ENCODE results near the gene TULP4.
"Not testable (repeated sequence)": the region's sequence is repeated elsewhere in the genome, so short reads cannot be mapped to it uniquely, and the experiment has no call there.

Gene TULP4

DNA sequence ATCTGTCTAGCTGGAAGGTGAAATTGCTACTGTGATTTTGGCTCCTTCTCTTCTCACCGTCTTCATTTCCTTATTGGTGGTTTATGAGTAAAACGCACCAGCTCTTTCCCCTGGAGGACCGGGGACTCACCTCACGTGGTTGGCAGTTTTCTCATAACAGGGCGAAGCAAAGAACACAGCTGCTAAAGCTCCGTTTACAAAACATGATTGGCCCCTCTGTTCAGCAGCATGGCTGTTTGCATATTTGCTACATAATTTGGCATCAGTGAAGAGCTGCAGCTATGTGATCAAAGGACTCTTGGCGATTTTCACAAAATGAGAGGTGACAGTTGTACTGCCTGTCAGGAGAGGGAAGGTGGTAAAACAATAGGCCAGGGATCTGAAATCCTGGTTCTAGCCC lies 227.1 kb downstream of the TULP4 start:
- DNase-seq: no peak

DNA sequence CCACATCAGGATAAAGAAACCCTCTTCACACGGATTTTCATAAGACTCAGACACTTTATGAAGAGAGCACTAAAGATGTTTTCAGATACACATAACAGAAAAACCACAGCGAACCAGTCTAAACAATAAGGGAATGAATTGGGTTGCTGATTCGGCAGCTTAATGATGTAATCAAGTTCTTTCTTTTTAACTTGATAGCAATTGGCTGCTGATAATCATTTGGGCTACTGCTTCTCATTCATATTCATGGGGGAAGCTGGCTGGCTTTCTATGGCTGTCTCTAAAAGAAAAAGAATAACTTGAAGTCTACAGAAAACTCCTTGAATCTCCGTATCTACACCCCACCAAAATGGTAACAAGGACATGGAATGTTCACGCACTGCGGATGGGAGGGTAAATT lies 227.6 kb downstream of the TULP4 start:
- no peak for DNase-seq

DNA sequence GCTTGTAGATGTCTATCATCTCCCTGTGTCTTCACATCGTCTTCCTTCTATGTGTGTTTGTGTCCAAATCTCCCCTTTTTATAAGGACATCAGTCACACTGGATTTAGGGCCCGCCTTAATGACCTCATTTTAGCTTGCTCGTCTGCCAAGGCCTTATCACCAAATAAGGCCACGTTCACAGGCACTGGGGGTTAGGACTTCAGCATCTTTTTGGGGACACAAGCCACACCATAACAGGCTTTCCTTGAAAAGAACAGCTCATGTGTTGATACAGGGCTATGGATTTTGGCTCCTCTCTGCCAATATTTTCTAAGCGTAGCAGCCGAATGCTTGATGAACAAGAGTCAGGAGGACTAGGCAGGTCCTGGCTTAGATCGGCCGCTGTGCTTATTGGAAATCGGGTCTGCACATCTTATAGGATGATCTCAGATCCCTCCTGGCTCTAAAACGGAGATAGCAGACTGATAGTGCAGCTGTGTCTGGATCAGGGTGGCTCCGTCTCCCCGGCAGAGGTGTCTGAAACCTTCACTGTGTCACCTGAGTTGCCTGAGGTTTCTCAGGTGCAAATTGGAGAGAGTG lies 231.4 kb downstream of the TULP4 start:
- DNase-seq: no peak

DNA sequence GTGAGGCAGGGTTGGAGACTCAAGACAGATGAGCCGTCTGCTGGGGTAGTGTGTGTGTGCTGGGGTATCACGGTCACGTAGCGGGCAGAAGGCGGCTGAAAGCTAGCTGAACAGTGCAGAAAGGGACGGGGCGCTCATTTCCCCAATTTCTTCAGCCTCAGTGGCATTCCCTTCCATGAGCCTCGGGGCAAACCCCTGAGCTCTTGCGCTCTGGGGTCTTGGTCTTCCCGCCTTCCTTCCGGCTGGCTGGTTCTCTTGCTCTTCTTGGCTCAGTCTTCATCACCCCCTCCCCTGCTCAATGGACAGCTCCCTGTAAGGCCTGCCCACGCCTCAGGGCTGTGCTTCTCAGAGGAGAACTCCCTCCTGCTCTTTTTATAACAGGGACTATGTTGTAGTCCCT lies 232.2 kb downstream of the TULP4 start:
- no peak for DNase-seq

DNA sequence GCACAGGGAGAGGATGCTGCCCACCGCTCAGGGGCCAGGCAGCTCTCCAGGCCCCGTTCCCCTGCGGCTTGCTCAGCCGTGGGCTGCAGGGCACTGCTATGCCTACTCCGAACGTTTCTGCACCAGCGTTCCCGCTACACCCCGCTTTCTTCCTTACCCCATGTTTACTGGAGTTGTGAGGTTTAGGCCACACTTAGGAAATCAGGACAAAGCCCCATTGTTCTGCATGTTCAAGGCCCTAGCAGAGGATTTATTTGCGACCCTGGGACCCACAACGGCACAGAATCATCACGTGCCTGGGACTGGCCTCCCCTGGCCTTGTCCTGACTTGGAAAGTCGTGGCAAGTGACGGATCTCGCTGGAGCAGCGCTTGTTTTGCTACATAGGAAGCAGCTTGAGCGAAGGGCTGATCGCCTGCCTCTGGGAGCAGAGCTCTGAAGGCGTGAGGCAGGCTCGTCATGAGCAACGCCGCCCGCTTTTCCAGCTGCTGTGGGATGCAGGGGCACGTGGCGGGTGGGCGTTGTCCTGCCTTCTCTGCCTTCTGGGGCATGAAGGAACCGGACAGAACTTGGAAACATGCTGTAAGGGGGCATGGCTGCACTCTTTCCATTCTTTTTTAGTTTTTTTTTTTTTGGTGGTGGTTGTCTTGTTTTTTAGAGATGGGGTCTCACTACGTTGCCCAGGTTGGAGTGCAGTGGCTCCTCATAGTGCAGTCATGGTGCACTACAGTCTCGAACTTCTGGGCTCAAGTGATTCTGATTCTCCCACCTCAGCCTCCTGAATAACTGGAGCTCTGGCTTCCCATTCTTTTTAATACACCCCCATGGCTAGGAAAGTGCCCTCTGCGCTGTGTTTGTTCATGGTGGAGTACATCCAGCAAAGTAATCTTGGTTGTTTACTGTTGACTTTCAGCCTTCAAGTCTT lies 233.0 kb downstream of the TULP4 start:
- no peak for DNase-seq

DNA sequence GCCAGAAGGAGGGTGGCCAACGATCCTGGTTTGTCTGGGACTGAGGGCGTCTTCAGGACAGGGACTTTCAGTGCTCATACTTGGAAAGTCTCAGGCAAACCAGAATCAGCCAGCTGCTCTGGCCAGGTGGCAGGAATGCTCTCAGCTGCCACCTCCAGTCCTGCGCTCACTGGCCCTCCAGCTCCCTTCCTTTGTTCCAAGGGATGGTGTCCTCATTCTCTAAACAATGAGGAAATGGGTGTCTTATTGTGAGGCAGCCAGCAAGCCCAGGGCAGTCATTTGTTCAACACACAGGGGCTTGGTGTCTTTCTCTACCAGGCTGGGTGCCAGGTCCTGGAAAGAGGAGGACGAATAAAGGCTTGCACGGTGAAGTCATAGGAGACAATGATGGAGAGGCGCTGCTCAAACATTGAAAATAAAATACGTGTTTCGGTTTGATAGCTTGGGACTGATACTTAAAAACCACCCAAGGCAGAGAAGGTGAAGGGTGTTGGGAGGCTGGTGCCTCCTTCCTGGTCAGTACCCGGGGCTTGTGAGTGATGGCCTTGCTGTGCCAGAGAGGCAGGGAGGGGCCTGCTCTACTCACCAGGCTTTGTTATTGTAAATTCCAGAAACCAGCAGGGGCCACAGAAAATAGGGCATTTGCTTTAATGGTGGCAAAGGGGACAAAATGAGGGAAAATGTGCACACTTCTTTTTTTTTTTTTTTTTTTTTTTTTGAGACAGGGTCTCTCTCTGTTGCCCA lies 236.3 kb downstream of the TULP4 start:
- no peak for DNase-seq

DNA sequence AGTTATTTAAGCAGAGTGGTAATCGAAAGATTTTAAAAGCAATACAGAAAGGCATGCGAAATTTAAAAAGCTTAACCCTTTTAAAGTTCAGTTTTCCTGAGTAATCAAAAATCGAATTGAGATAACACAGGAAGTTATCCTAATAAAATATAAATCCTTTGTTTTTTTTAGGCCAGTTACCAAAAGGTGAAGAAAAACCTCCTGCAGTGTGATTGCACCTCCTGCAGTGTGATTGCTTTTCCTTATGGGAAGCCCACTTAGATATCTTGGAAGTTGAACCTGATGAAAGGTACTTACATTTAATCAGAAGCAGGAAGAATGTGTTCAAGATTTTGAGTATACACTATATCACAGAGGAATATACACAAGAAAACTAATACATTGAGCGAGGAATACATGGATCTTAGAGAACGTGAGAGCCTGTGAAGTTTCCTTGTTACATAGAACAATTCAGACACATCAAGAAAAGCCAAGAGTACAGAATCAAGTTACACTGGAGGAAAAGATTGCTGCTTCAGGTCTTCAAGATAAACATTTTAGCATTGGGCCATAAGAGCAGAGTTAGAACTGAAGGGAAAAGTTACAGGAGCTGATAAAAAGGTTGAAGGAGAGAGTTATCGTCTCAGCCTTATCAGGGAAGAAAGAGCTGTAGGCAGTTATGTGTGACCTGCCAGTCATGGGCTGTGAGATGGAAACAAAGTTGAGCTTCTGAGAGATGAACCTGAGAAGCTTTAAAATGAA lies 240.0 kb downstream of the TULP4 start:
- no peak for DNase-seq

DNA sequence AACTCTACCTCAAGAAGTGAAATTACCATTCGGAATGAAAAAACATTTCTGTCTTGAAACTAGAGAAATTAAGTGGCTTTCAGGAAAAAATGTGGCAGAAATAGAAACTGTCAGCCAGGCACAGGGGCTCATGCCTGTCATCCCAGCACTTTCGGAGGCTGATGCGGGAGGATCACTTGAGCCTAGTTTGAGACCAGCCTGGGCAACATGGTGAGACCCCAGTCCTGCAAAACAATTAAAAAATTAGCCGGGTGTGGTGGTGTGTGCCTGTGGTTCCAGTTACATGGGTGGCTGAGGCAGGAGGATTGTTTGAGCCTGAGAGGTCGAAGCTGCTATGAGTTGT lies 240.5 kb downstream of the TULP4 start:
- DNase-seq: no peak

DNA sequence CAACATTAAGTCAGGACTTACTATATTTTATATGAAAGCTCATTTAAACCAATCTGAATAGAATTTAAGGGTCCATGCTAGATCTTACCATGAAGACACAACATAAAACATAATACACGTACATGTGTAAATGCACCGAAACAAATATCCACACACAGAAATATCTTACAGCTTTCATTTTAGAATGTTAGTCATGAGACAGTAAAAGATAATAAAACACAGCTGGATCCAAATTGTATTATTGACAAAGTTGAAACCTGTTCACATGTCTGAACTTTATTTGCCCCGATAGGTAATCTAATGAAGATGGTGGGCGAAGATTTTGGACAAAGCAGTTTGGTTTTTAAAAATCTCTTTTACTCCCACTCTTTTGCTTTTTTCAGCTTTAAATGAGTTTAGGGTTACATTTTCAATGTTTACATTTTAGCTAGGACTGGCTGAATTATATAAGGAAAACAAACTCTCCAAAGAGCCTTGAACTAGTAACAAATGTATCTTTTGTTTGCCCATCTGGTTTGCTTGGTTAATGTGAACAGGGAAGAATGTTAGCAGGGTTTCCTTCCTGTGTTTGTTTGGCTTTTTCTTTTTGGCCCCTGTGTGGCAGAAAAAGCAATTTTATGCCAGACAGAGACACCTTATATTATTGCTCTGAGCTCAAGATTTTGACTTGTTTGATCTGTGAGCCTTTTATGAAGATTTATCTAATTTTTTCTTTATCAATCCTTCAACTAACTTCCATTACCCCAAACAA lies 242.5 kb downstream of the TULP4 start:
- no peak for DNase-seq

DNA sequence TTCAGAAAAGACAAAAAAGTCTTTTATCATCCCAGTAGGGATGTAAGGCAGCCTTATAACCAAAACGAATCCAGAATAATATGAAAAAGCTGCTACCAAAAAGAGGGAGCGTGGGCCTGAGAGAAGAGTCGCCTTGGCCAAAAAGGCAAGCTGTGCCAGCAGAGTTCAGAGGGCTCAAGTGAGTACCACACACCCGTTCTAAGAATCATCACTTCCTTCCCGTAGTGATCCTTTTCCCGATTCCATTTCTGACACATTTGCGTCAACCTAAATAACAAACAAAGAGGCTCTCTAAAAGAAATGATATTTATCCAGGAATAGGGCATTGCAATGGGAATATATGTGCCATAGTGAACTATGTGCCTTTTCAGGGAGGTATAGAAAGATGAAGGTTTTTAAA lies 243.8 kb downstream of the TULP4 start:
- no peak for DNase-seq

DNA sequence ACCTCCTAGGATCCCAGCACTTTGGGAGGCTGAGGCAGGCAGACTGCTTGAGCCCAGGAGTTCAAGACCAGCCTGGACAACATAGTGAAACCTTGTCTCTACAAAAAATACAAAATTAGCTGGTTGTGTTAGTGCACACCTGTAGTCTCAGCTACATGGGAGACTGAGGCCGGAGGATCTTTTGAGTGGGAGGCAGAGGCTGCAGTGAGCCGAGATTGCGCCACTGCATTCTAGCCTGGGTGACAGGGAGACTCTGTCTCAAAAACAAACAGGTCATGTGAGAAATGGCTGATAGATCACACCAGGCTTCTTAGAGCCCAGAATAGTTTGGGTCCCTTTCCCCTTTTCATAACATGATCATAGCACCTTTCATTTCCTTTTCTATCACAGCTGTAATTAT lies 244.8 kb downstream of the TULP4 start:
- not testable (repeated sequence) for DNase-seq

DNA sequence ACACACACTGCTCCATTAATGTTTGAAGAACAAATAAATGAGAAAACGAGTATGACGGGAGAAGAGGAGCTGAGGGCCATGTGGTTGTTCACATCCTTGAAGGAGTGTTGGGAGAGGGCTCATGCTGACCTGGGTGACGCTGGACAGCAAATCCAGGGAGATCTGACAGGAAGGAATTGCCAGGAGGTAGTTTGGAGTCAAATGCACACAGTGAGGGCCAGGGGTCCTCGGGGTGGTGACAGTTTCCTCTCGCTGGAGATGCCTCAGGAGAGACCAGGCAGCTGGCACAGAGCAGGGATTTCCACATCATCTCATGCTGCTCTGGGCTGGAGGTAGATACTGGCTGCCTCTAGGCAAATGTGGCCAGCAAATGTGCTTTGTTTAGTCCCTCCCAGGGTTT lies 245.7 kb downstream of the TULP4 start:
- no peak for DNase-seq

DNA sequence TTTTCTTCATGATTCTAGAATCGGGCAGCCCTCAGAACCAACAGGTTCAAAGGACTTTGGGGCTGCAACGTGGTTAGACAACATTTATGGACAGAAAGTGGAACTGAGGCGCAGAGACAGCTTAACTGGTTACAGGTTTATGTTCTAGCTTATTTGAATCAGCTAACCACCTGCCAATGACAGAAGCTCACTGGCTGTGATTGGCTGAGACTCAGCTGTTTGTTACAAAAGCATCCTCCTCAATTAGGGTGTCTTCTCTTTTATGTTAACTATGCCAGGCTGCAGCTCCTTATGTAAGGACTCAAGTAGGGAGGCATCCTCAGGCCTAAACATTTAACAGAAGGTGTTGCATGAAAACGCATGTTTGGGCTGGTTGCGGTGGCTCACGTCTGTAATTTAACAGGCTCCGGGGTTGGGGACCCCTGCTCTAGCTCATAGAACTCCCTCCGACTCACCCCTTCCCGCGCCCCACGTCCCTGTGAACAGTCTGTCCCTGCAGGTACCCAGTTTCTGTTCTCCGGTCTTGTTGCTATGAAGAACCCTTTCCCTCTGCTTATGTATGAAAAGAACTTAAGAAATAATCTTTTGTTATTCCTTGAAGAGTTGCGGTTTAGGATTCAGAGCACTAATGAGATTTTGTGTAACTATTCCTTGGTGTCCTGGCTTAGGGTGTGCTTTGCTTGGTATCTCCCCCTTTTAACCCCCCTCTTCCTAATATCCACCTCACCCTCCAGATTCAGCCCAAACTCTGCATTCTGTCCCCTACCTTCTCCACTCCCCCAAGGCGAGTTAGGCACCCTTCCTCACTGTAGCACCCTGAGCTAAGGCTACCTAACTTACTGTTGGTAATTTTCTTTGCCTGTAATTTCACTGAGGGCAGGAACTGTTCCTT lies 246.4 kb downstream of the TULP4 start:
- no peak for DNase-seq

DNA sequence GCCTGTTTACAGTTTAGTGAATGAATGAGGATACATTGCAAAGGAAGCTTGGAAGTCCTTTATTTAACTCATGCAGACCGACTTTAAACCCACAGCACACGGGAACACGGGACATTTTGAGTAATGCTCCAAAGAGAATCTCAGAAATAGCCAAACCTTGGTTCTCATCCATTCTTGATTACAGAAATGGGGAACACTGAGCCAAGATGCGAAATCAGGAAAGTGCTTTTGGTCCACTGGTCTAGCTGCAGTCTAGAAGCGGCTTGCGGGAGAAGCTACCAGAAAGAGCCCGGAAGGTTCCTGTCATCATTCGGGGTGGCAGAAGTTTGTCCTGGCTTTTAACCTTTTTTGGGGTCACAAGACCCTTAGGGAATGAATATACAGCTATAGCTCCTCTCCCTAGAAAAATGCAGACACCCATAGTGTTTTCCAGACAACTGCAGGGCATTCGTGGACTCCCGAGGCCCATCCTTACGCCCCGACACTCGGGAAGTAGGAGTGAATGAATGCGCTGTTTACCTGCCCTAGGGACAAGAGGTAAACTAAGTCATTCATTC lies 247.2 kb downstream of the TULP4 start:
- DNase-seq: no peak

DNA sequence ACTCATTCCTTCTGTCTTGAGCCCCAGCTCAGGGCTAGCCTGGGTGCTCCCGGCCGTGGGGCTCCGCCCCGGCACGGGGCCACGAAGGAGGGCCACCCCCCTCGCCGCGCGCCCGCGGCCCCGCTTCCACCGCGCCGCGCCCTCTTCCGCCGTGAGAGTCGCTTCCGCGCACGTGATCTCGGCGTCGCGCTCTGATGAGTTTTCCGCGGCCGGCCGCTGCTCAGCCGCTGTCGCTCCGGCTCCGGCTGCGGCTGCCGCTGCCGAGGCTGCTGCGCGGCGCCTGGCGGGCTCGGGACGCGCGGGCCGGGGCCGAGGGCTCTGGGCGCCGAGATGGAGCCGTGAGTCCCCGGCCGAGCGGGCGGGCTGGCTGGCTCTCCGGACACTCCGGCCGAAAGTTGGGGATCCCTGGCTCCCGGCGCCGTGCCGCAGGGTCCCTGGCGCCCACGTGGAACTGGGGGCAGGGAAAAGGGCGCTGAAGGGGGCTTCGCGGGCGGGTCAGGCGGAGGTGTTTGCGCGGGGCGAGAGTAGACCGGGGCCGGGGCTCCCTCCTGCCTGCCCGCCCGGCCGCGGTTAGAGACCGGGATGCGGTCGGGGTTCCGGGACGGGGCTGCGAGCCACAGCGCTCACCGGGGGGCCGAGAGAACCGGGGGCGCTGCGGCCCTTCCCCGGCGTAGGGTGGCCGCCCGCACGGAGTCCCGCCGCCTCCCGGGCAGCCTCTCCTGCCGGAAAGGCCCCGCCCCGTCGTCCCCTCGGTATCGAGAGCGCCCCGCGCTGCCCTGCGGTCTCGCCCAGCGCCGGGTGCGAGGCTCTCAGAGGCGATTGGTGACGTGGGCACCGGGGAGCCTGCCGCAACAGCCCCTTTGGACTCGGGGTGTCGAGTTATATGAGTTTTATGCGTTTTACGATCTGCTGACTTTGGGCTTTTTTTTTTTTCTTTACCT lies 247.9 kb downstream of the TULP4 start, which contains the start of gene TMEM181:
TSS of gene TMEM181 (plus strand) at position 197 of the 941 bp plus-strand sequence. CDS start at position 331, 134 bp downstream.
- peak; percentile 73 to 87 (median 79) for DNase-seq

DNA sequence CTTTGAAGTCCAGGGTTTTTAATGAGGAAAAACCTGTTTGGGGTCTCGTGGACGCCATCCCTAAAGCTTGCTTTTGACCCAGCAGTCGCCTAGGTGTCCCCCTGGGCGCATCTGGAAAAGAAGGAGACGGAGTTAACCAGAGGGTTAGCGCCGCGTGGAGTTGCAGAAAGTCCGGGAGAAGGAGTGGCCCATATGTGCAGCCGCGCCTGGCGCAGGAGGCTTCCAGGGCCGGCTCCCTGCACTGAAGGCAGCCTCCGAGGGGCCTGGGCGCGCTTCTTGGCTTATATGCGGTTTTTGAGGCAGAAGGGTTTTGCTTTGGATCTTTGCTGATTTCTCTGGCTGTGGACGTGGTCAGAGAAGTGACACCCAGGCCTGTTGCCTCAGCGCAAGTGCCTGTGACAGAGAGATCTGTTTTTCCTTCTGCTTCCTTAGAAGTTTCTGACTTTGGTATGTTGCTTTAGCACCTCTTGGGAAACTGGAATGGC lies 248.6 kb downstream of the TULP4 start:
- DNase-seq: peak in 1 of 6 experiments; percentile 41

All from stimulated activated naive CD4-positive, alpha-beta T cell (primary cell).